B cell (primary cell): ENCODE results near the gene DHDH. TPM values are rescaled to one million over a fixed set of nuclear protein-coding genes. Genes with fewer than 3 reads are reported as not detected.

Experiments
- ATAC-seq: fragments of 200-7000 bp; cut with Tn5 transposase; one replicate; pipeline ENCODE4 v1.10.0; 2021; ENCODE audit warnings: low read depth, mild to moderate bottlenecking, moderate number of reproducible peaks, moderate library complexity
- CTCF ChIA-PET: fragments of 350-600 bp; sonication (Branson Sonifier 250); formaldehyde crosslinking; loops from one replicate; lab custom pipeline; 2021; ENCODE audit warnings: antibody characterized with exemption, inconsistent platforms; lab: Charles Lee
- POLR2A ChIA-PET: fragments of 350-600 bp; sonication (Branson Sonifier 250); formaldehyde crosslinking; loops from one replicate; lab custom pipeline; 2021; ENCODE audit warnings: antibody characterized with exemption; lab: Charles Lee
- DNase-seq: peaks from one replicate; pipeline ENCODE4 v3.0.0; 2013
- H2AFZ ChIP-seq: 2 replicates; pipeline ENCODE4 v1.6.1; 2012; ENCODE audit warnings: mild to moderate bottlenecking, low read depth, low read length; ENCODE audit not compliant: insufficient read depth, poor library complexity, severe bottlenecking
- H3K27ac ChIP-seq, 2 donors: 1 replicate in 1 of 2; 2 replicates in 1 of 2; pipeline ENCODE4 v1.5.1; 2012 to 2013; ENCODE audit warnings: low read length in 2 of 2, mild to moderate bottlenecking in 2 of 2, moderate library complexity in 1 of 2
- H3K27me3 ChIP-seq, 4 experiments: fragments of 200-600 bp in 1 of 4; sonication (generic) in 1 of 4; replicated peaks in 1 of 4; 1 replicate in 2 of 4; 2 replicates in 2 of 4; pipeline versions ENCODE4 v1.6.1 to v1.7.0; 2013 to 2016; ENCODE audit warnings: low read length in 3 of 4, mild to moderate bottlenecking in 2 of 4, mixed read lengths in 1 of 4, moderate library complexity in 1 of 4; ENCODE audit not compliant: insufficient read depth in 4 of 4, control insufficient read depth in 3 of 4; ENCODE audit errors: control extremely low read depth in 1 of 4
- H3K36me3 ChIP-seq, 2 experiments: replicated peaks in 1 of 2; 1 replicate in 1 of 2; 2 replicates in 1 of 2; pipeline versions ENCODE4 v1.6.1 to v1.7.1; 2013; ENCODE audit warnings: low read length in 1 of 2; ENCODE audit not compliant: insufficient read depth in 2 of 2, control insufficient read depth in 1 of 2; ENCODE audit errors: control extremely low read depth in 1 of 2, extremely low read depth in 1 of 2
- H3K4me1 ChIP-seq, 2 donors: fragments of 200-600 bp in 1 of 2; sonication (generic) in 1 of 2; 1 replicate in 1 of 2; 2 replicates in 1 of 2; pipeline versions ENCODE4 v1.5.1 to v1.6.1; 2013 to 2017; ENCODE audit warnings: low read length in 2 of 2; ENCODE audit not compliant: control insufficient read depth in 2 of 2, insufficient read depth in 2 of 2
- H3K4me2 ChIP-seq: replicated peaks from 2 replicates; pipeline ENCODE3; 2012; ENCODE audit warnings: mild to moderate bottlenecking, low read depth, low read length; ENCODE audit not compliant: poor library complexity, severe bottlenecking
- H3K4me3 ChIP-seq, 5 experiments: fragments of 200-600 bp in 1 of 5; sonication (generic) in 1 of 5; 1 replicate in 3 of 5; 2 replicates in 2 of 5; pipeline versions ENCODE4 v1.5.1 to v1.7.0; 2011 to 2016; ENCODE audit warnings: low read length in 4 of 5, mild to moderate bottlenecking in 4 of 5, low read depth in 2 of 5, control low read depth in 1 of 5, moderate library complexity in 1 of 5; ENCODE audit not compliant: insufficient read depth in 1 of 5; ENCODE audit errors: control extremely low read depth in 1 of 5, extremely low read depth in 1 of 5
- H3K79me2 ChIP-seq: fragments of 200-600 bp; sonication (generic); one replicate; pipeline ENCODE4 v1.6.0; 2016; ENCODE audit warnings: low read length; ENCODE audit not compliant: control insufficient read depth, insufficient read depth
- H3K9ac ChIP-seq: fragments of 200-600 bp; sonication (generic); 2 replicates; pipeline ENCODE4 v1.6.1; 2017; ENCODE audit warnings: mild to moderate bottlenecking, low read length, moderate library complexity
- H3K9me3 ChIP-seq, 3 donors: one replicate each; pipeline versions ENCODE4 v1.6.1 to v1.7.1; 2013; ENCODE audit warnings: low read length in 2 of 3; ENCODE audit not compliant: control insufficient read depth in 2 of 3, insufficient read depth in 1 of 3; ENCODE audit errors: control extremely low read depth in 1 of 3
- H4K20me1 ChIP-seq: 2 replicates; pipeline ENCODE4 v1.6.0; 2012; ENCODE audit warnings: mild to moderate bottlenecking, low read length; ENCODE audit not compliant: insufficient read depth, control insufficient read depth, poor library complexity, severe bottlenecking
- H3K27ac Mint-ChIP-seq: one replicate; pipeline ENCODE4 v1.8.0; 2021; ENCODE audit warnings: mixed read lengths
- H3K27me3 Mint-ChIP-seq: one replicate; pipeline ENCODE4 v1.8.0; 2021; ENCODE audit warnings: mixed read lengths
- H3K4me1 Mint-ChIP-seq: one replicate; pipeline ENCODE4 v1.8.0; 2021; ENCODE audit warnings: mixed read lengths
- H3K4me3 Mint-ChIP-seq: one replicate; pipeline ENCODE4 v1.8.0; 2021; ENCODE audit warnings: mixed read lengths
- H3K9me3 Mint-ChIP-seq: one replicate; pipeline ENCODE4 v1.8.0; 2022; ENCODE audit warnings: mixed read lengths; ENCODE audit not compliant: insufficient read depth
- CTCF ChIP-seq: fragments of 200-600 bp; IDR thresholded peaks from one replicate; pipeline ENCODE4 v1.8.0; 2022; ENCODE audit warnings: antibody characterized with exemption, mild to moderate bottlenecking
- EZH2 ChIP-seq: IDR thresholded peaks from 2 replicates; pipeline ENCODE4 v1.6.1; 2012; ENCODE audit warnings: borderline replicate concordance, low read depth, mild to moderate bottlenecking, moderate library complexity, low read length; ENCODE audit not compliant: insufficient read depth, poor library complexity, severe bottlenecking
- WGBS: methylation state at CpG from one replicate; pipeline ENCODE4 v1.1.5; 2013; ENCODE audit warnings: missing lambda C conversion rate; ENCODE audit not compliant: insufficient coverage; 5-methylcytosine and 5-hydroxymethylcytosine counted together
- intact Hi-C: fragments of 100-400 bp; cut with micrococcal nuclease; formaldehyde crosslinking; loops from one replicate; pipeline ENCODE4 v1.10.0; 2022
- polyA plus RNA-seq: library from polyadenylated mRNA; depleted of rRNA; stranded (reverse); fragments of >200 nt; gene quantifications from 2 replicates; pipeline ENCODE4 v1.2.3, GENCODE V29; 2012
- total RNA-seq, 2 donors: library from RNA; stranded (reverse); fragments of 120-200 nt in 1 of 2; gene quantifications; 1 replicate in 1 of 2; 2 replicates in 1 of 2; pipeline versions ENCODE4 v1.2.3 to v1.2.4, GENCODE V29; 2013 to 2022

DHDH gene
- total and polyA plus RNA-seq, 2 donors (not counting 1 experiment from before 2014, with no cell fraction given): 0.64 to 0.82 TPM

GRCh38 chr19:48955308-48955958 is 21.9 kb downstream of the DHDH start:
- Histone ChIP-seq H3K4me3 (peak overlapping the region; percentile 47 to 99 (median 87)), H3K9ac (peak overlapping the region; percentile 90), H3K4me1 (peaks cover 6 to 16% of the 10 kb centered on the region in 2 donors), H2AFZ (peak overlapping the region; percentile 86), H3K4me2 (peak overlapping the region; percentile 94), H3K27me3 (no peaks in the 10 kb centered on the region), H4K20me1 (no peaks in the 10 kb centered on the region), H3K79me2 (peaks cover 23% of the 10 kb centered on the region), H3K36me3 (peaks cover 1 to 3% of the 10 kb centered on the region in 2 experiments), H3K27ac (peak overlapping the region; percentile 84 to 89), H3K9me3 (no peaks in the 10 kb centered on the region)
- no peaks in the 10 kb centered on the region for H3K27me3 Mint-ChIP-seq
- peak overlapping the region; percentile 85 for H3K4me3 Mint-ChIP-seq
- POLR2A ChIA-PET: no interaction called here
- CTCF ChIA-PET: interaction anchor here (1.0 to 2.1 kb wide), 3 partner anchors 10 to 38 kb away, joined by 3 to 5 read pairs (median 3); partner anchors contain the start of genes FTL, GYS1 and RUVBL2
- H3K9me3 Mint-ChIP-seq: no peaks in the 10 kb centered on the region
- no peak for DNase-seq
- peaks cover 20% of the 10 kb centered on the region for H3K4me1 Mint-ChIP-seq
- no peak for TF ChIP-seq CTCF
- no peak for TF ChIP-seq EZH2
- no peak for ATAC-seq
- intact Hi-C loops: loop anchor here (5.0 kb wide), 1 partner anchor 318 kb away; the partner anchor contains the start of gene DBP
- peak overlapping the region; percentile 83 for H3K27ac Mint-ChIP-seq
- 70% methylated on average over 13 of the region's 16 CpGs for WGBS

- H3K4me2 ChIP-seq: no peak overlapping the region
- no peak overlapping the region for H3K4me3 ChIP-seq
- H3K9ac ChIP-seq: no peak overlapping the region
- DNase-seq (no peak), ATAC-seq (no peak)
- no peaks in the 10 kb centered on the region for H3K9me3 ChIP-seq
- POLR2A ChIA-PET: interaction anchor here (0.7 kb wide), 2 partner anchors 65 to 112 kb away, joined by 11 to 12 read pairs; no protein-coding TSS in a partner anchor
- intact Hi-C loops: loop anchor here (5.0 kb wide), 1 partner anchor 321 kb away; the partner anchor contains the start of gene DBP
- Mint-ChIP-seq H3K4me3 (no peak overlapping the region), H3K4me1 (peaks cover 38% of the 10 kb centered on the region), H3K27ac (no peak overlapping the region), H3K9me3 (no peaks in the 10 kb centered on the region), H3K27me3 (no peaks in the 10 kb centered on the region)
- peaks cover 23% of the 10 kb centered on the region for H3K79me2 ChIP-seq
- no peaks in the 10 kb centered on the region for H3K27me3 ChIP-seq
- no peaks in the 10 kb centered on the region for H4K20me1 ChIP-seq
- CTCF ChIA-PET: interaction anchor here (0.7 kb wide), 1 partner anchor 113 kb away, joined by 3 read pairs; no protein-coding TSS in a partner anchor
- TF ChIP-seq CTCF (no peak), EZH2 (no peak)
- peaks cover 18 to 31% of the 10 kb centered on the region in 2 donors for H3K4me1 ChIP-seq
- peaks cover 1 to 5% of the 10 kb centered on the region in 2 experiments for H3K36me3 ChIP-seq
- no peak overlapping the region for H2AFZ ChIP-seq
- no peak overlapping the region for H3K27ac ChIP-seq
- WGBS: 96% methylated on average over 4 of the region's 8 CpGs
Observed at GRCh38 chr19:48958006-48958405, 24.5 kb downstream of the DHDH start.
